Midbrain (tissue), 1 donor: ENCODE data around the gene MAGEB17.
"Not testable (repeated sequence)": the region's sequence is repeated elsewhere in the genome, so short reads cannot be mapped to it uniquely, and the experiment has no call there.

Source experiments
- DNase-seq: peaks from one replicate; lab custom pipeline; 2025; lab: John Stamatoyannopoulos, UW

The MAGEB17 gene, protein sequence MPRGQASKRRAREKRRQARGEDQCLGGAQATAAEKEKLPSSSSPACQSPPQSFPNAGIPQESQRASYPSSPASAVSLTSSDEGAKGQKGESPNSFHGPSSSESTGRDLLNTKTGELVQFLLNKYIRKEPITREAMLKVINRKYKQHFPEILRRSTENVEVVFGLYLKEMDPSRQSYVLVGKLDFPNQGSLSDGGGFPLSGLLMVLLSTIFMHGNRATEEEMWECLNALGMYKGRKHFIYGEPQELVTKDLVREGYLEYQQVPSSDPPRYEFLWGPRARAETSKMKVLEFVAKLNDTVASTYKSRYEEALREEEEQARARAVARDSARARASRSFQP

DNA sequence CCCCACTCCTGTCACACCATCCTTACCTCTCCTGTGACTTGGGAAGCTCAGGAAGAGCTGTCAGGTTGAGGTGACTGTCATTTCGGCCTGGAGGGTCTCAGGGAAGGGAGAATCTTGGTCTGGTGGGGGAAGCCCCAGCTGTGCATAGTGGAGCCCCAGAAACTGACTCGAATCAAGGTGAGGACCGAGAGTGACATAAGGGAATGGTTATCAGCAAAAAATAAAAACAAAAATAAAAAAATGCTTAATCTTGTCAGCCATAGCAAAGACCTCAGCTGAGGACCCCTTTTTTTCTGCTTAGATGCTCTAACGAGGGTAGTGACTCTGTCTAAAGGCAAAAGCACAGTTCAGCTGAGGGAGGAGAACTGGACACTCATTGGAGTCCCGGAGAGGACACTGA lies at the start of gene MAGEB17:
Gene MAGEB17, plus strand, starts transcription at position 301 of the 400 bp plus-strand sequence. CDS start 2,902 bp downstream, outside the sequence.
- DNase-seq: no peak

DNA sequence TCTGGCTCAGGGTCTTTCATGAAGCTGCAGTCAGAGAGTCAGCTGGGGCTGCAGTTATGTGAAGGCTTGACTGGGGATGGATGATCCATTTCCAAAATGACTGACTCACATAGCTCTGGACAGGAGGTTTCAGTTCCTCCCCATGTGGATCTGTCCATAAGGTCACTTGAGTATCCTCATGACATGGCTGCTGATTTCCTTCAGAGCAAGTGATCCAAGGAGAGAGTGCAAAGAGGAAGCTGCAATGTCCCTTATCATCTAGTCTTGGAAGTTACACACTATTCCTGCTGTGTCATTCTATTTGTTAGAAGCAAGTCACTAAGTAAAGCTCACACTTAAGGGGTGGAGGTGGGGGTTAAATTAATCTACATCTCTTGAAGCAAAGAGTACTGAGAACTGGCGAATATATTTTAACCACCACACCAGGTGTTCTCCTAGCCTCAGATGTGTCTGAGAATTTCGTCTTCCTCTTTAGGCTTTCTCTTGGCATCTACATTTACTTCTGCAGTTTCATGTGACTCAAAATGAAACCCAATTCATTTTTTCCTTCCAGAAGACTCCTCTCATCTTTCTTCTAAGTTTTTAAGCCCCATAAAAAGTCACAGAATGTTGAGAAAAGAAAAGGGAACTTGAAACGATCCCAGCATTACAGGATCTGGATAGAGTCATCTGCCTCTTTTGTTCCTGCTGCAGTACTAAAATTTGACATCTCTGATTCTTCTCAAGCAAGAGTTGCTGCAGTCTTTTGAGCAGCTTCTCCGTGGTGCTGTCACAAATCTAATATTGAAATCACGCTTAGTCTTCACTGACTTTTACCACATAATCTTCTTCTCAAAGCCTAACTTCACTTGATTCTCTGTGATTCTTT lies 47.7 kb upstream of the MAGEB17 start:
- DNase-seq: no peak

DNA sequence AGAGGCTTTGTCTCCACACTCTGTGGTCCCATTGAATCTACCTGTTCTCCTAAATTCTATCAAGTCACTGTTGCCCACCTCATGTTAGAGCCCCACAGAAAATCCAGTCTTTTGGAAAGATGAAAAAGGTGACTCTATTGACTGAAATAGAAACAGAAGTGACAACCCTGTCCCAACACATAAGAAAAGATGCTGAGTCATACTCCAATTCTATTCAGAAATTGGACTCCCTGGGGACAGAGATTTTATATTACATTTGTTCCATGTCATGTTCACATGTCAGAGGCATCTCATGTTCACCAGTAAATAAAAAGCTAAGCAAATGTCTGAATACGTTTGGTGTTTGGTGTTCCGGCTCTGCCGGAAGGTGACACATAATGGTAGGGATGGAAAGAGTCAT lies 46.9 kb upstream of the MAGEB17 start:
- no peak for DNase-seq

DNA sequence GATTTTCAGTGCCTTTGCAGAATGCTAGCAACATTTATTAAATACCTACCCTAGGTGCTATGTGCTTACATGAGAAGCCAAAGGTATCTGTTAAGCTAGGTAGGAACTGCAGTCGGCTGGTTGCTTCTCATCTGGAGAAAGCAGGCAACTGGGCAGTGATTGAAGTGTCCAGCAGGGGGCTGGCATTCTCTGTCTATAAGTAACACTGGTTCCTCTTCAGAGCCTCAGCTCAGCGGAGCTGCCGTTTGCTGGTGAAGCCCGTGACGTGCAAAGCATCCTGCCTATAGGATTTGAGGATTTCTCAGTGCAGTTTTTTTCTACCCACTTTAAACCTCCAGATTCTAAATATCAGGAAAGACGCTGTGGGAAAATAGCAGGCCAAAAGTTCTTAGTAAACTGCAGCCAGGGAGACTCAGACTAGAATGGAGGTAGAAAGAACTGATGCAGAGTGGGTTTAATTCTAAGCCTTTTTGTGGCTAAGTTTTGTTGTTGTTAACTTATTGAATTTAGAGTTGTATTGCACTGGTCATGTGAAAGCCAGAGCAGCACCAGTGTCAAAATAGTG lies 44.0 kb upstream of the MAGEB17 start, which contains the start of gene GRPR:
Gene GRPR, plus strand, starts transcription at position 344 of the 565 bp plus-strand sequence. CDS start 389 bp downstream, outside the sequence.
- peak; percentile 72 for DNase-seq

DNA sequence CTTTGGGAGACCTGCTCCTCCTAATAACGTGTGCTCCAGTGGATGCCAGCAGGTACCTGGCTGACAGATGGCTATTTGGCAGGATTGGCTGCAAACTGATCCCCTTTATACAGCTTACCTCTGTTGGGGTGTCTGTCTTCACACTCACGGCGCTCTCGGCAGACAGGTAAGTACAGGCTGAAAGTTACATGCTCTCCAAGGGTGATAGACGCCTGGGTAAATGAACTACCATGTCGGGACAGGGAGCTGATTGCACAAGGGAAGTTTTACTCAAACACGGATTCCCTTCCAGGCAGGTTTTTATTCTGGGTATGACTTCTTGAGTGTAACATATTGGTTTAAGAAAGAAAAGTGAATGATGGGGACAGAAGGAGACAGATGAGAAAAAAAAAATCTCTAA lies 43.1 kb upstream of the MAGEB17 start:
- no peak for DNase-seq

DNA sequence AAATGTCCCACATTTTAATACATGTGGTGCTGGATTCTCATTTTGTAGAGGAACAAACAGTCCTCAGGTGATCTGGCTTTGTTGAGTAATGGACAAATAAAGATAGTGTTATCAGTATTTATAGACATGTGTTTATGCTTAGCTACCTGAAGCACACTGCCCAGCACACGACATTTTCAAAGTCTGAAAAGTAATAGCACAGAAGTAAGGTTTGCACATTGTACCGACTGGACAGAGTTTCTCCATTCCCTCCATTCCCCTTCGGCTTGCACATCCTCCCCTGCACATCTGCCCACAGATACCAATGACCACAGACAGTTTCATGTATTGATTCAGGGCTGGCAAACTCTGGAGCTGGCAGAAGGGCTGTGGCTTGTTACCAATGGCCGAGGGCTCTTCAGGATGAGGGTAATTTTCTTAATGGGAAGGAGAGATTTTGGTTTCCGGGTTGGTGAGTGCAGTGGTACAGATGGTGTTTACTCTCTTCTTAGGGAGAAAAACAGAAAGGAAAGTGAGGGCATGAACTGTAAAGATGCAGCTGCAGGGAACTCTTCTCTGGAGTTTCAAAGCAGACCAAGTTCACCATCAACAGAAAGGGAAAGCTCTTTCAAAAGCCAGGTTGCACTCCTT lies 41.6 kb upstream of the MAGEB17 start:
- no peak for DNase-seq

DNA sequence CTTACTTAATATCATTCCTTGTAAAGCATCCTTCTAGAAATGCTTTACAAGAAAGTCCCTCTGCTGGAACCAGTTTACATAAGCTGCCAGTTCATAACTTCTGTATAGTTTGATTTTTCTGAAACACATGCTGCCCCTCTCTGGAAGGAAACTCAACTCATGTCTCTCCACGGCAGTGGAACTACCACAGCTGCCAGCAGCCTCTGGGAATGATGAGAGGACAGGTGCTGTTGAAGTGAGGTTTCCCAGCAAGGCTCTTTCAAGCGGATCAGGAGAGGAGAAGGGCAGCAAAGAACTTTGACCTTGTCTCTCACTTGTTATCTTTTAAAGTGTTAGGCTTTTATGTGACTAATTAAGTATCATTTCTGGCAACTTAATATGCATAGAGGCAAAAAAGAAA lies 36.6 kb upstream of the MAGEB17 start:
- DNase-seq: no peak

DNA sequence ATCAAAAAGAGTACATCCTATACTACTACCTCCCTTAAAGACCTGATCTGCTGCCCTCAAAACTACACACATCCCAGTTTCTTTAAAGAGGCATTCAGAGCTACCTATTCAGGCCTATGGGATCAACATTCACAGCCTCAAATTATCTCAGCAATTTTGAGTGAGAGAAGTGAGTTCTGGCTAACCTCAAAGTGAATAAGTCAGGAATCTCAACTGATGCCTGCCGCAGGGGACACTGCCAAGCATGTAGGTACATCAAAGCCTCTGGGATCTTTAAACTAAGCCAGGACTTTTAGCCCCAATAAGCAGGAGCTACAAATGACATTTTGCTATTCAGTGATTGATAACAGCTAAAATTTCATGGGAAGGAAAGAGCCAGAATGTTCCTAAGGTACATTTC lies 32.3 kb upstream of the MAGEB17 start:
- DNase-seq: no peak

DNA sequence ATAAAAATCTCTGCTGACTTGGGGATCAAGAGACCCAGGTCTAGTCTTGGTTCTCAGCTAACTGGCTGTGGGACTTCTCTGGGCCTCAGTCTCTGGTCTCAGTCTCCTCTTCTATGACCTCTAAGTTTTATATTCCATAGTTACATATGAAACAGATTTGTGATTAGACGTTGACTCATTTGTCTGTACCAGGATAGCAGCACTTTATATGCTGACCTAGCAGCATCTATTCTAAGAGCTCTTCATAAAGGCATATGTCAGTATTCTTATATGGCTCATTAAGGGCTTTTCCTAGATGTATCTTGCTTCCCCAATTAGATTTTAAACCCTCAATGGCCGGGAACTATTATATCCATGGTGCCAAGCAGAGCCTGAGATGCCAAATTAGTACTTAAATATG lies 31.2 kb upstream of the MAGEB17 start:
- DNase-seq: no peak

DNA sequence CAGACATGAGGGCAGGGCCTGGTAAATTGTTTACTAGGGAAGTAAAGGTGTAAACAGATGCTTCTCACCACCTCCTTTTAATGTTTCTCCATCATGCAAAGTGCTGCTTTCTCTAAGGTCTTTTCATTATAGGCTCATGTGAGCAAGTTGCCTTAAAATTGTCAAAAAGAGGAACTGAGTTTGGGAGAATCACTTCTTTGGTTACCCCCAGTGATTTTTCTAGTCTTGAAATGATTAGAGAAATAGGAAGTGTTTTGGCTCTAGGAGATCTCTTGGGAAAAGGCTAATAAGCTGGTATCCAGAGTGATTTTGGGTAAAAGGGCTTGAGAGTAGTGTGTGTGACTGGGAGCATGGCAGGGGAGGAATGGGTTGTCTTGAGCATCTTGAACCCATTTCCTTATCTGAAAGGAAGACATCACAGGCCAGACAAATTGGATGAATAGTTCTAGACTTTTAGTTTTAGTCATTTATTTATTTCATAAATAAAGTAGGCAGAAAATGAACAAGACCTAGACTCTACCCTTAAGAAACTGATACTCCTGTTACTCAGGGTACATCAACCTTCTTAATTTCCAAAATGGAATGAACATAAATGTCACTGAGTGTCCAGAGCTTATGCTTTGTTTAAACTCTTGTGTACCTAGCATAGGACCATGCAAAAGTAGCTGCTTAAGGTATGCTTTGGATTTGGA lies 29.7 kb upstream of the MAGEB17 start:
- DNase-seq: no peak

DNA sequence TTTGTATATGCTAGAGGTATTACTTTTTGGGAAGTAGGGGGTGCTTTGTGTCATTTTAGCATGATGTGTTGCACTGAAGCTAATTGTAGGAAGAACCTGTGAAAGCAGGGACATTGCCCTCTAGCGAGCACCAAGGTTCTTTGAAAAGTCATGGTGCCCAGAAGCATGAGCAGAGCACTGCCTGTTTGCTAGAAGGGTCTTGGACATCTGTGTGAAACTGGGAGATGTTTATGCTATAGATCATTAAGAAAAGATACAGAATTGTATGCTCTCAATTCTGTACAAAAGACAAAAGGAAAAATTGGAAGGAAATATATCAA lies 29.2 kb upstream of the MAGEB17 start:
- DNase-seq: no peak

DNA sequence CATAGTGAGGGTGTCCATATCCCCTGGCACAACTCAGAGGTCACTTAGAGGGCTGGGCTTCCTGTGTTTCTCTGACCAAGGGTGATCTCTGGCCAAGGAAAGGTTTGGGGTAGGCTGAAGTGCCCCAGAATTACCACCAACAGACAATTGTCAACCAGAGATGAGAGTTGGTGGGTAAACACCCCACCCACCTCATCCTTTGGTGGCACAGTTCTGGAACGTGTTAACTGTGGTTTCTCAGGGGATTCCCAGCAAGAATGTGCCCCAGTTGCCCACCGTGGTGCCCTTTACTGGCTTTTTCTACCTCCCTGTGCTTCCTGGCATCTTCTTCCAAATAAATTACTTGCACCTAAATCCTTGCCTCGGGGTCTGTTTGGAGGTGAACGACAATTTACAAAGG lies 26.8 kb upstream of the MAGEB17 start:
- no peak for DNase-seq

DNA sequence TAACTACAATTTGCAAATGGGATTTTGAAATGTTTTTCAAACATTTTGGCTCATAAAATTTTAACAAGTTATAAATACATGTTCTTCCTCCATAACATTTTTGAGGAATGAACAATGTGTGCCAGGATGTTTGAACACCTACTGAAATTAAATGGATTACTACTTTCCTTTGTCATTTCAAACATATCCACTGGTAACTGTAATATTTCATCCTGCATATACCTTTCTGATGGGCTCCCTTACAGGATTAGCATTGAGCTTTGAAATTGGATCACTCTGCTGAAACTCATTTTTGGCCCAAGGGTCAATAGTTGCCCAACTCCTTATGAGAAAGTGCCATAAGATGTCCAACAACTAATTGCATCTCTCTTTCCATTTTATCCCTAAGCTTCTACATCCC lies 26.3 kb upstream of the MAGEB17 start:
- no peak for DNase-seq

DNA sequence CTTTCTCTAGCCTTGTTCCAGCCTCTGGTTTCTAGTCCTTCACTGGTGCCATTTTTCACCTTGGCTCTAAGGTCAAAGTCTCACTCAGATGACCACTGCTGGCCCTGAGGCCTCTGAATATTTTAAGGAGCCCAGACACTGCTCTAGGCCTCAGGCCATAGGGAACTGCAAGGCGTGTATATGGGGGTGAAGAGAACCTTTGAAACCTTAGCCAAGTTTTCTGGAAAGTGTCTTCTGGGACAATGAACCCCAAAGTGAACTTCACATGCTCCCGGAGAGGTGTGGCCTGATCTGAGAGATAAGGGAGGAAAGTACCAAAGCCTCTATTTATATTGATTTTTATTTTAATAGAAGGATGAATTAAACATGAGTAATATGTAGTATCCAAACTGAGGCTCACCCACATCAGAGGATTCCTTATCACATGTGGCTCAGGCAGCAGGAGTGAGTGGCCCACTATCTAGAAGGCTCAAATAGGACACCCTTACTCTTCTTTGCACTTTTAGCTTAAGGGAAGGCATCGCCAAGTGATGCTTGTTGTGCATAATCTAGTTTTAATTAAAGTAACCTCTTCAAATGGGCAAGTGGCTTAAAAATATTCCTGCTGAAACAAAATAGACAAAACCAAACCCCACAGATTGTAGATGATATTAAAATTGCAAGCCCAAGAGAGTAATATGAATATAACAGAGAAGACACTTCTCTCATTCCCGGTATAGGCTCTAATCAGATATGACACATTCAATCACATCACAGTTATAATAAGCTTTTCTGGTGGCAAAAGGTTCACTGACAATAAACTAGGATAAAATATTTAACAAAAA lies 25.6 kb upstream of the MAGEB17 start:
- DNase-seq: no peak

DNA sequence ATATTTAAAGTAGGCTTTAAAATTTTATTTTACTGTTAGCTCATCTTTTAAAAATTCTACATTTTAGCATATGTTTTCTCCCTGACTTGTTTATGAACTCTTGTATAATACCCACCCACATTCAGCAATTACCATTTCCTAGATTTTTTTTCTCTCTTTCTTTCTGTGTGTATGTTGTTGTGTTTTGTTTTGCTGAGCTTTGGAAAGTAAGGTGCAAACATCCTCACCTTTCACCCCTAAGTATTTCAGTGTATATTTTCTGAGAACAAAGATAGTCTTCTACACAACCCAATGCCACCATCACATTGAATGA lies 25.1 kb upstream of the MAGEB17 start:
- DNase-seq: no peak

DNA sequence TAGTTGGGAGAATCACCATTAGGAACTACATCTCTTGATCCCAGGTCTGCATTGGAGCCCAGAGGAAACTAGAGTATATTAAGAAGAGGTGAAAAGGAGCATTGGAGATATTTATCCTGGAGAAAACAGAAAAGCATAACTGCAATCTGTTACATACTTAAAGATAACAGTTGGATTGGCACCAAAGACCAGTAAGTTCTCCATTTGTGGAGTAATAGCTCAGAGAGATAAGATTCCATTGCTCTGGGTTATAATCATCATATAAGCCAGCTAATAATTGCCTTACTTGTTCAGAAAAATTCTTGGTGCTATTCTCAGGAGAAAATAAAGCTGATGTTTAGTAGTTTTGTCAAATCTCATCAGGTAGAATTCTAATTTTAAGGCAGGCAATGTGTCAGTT lies 23.3 kb upstream of the MAGEB17 start:
- no peak for DNase-seq

DNA sequence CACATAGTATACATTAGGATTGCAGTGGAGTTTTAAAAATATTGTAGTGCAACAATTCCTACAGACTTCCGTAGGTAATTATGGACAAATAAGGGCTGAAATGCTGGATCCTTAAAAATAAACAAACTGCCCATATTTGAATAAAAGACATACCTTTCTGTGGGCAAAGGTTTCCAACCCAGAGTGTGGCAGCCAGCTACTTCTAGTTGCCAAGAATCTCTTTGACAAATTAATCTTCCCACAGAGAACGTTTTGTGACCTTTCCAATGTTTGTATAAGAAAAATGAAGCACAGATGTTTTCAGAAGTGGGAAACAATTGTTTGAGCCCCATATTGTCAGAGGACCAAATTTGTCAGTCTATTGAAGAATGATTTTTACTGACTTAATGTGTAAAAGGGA lies 22.9 kb upstream of the MAGEB17 start:
- DNase-seq: no peak

DNA sequence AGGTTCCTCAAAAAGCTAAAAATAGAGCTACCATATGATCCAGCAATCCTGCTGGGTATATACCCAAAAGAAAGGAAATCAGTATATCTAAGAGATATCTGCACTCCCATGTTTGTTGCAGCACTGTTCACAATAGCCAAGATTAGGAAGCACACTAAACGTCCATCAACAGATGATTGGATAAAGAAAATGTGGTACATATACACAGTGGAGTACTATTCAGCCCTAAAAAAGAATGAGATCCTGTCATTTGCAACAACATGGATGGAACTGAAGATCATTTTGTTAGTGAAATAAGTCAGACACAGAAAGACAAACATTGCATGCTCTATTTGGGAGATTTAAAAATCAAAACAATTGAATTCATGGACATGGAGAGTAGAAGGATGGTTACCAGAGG lies 22.2 kb upstream of the MAGEB17 start:
- DNase-seq: not testable (repeated sequence)

DNA sequence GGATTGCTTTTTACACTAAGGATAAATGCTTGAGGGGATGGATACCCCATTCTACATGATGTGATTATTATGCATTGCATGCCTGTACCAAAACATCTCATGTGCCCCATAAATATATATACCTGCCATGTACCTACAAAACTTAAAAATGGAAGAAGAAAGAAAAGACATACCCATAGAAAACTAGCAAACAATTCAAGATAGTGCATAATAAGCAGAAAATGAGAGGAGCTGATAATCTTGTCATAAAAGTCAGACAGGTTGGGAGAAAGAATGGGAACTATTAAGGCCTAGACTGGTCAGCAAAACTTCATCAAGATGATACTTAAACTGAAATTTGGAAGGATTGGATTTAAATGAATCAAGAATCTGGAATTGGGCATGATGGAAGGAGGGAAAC lies 21.6 kb upstream of the MAGEB17 start:
- DNase-seq: no peak

DNA sequence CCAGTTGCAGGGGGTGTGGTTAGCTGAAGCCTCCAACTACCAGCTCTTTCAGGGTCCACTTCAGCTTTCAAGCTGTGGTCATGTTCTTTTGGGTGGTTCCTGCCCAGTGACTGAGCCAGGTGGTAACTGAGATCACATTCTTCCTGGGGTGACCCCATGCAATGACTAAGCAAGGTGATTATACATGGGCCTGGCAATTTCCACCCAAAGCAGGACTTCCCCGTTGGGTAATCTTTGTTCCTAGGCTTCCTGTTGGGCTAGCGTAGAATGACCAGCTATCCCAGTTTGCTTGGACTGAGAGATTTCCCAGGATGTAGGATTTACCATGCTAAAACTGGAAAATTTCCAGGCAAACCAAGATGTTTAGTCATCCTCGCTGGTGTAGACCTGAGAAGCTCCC lies 18.4 kb upstream of the MAGEB17 start:
- DNase-seq: no peak

DNA sequence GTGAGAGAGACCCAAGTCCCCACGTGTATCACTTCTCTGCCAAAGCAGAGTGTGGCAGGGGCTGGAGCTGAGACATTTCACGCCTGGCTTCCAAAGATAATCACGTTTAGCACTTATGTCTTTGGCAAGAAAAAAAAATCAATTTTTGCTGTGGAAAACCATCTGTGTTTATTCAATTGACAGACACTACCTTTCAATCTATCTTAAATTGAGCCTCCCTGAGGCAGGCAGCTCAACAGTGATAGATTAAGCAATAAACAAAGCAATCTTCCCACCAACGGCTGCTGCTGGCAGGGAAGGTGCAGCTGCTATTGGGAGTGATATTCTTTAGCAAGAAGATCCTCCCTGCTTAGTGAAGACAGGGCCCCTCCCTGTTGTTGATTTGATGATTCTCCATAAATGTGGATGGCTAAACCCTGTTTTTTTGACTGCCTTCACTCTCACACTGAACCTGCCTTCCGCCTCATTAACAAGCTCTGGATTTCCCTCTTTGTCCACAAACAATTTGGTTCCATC lies 11.6 kb upstream of the MAGEB17 start:
- no peak for DNase-seq
